H1 (cell line): Measurements from ENCODE around the gene CP.

Experiments
- CTCF ChIP-seq, 3 experiments: IDR thresholded peaks; 1 replicate in 2 of 3; 2 replicates in 1 of 3; pipeline versions ENCODE4 v1.5.1 to v1.6.1; 2011; ENCODE audit warnings: low read length in 3 of 3, mild to moderate bottlenecking in 3 of 3, inconsistent platforms in 2 of 3, low read depth in 1 of 3, moderate library complexity in 1 of 3; ENCODE audit not compliant: insufficient read depth in 1 of 3; ENCODE audit errors: control extremely low read depth in 1 of 3
- EP300 ChIP-seq, 2 experiments: IDR thresholded peaks; 1 replicate in 1 of 2; 2 replicates in 1 of 2; pipeline ENCODE4 v1.6.1; 2011 to 2012; ENCODE audit warnings: low read depth in 2 of 2, low read length in 2 of 2, mild to moderate bottlenecking in 2 of 2, borderline replicate concordance in 1 of 2, inconsistent platforms in 1 of 2, moderate library complexity in 1 of 2
- EZH2 ChIP-seq: fragments of 200-600 bp; sonication (generic); IDR thresholded peaks from 2 replicates; pipeline ENCODE4 v1.7.1; 2012; ENCODE audit warnings: low read depth, mild to moderate bottlenecking, moderate library complexity, low read length, inconsistent platforms; ENCODE audit not compliant: severe bottlenecking
- HDAC6 ChIP-seq: IDR thresholded peaks from one replicate; pipeline ENCODE4 v1.7.1; 2012; ENCODE audit warnings: low read depth, mild to moderate bottlenecking, inconsistent platforms, low read length, moderate library complexity
- NRF1 ChIP-seq: IDR thresholded peaks from 2 replicates; pipeline ENCODE4 v1.6.1; 2011; ENCODE audit warnings: mild to moderate bottlenecking, low read depth, low read length, improper control_type of control experiment
- POLR2A ChIP-seq, 2 experiments: IDR thresholded peaks; 1 replicate in 1 of 2; 2 replicates in 1 of 2; pipeline ENCODE4 v1.6.1; 2011; ENCODE audit warnings: low read depth in 2 of 2, low read length in 2 of 2, mild to moderate bottlenecking in 2 of 2; ENCODE audit errors: control extremely low read depth in 1 of 2
- POLR2AphosphoS5 ChIP-seq: IDR thresholded peaks from 2 replicates; pipeline ENCODE4 v1.6.1; 2011; ENCODE audit warnings: low read depth, low read length
- RAD21 ChIP-seq, 2 experiments: IDR thresholded peaks in 1 of 2; conservative IDR thresholded peaks in 1 of 2; 2 replicates each; pipeline ENCODE4 v1.6.1; 2011; ENCODE audit warnings: low read depth in 2 of 2, low read length in 2 of 2, improper control_type of control experiment in 1 of 2, inconsistent platforms in 1 of 2, mild to moderate bottlenecking in 1 of 2, moderate library complexity in 1 of 2
- SIX5 ChIP-seq: IDR thresholded peaks from 2 replicates; pipeline ENCODE4 v1.6.1; 2011; ENCODE audit warnings: mild to moderate bottlenecking, low read depth, low read length
- SRF ChIP-seq: IDR thresholded peaks from 2 replicates; pipeline ENCODE4 v1.6.1; 2011; ENCODE audit warnings: mild to moderate bottlenecking, low read depth, low read length, moderate library complexity
- TAF1 ChIP-seq: IDR thresholded peaks from 2 replicates; pipeline ENCODE4 v1.6.1; 2011; ENCODE audit warnings: mild to moderate bottlenecking, low read depth, low read length

DNA sequence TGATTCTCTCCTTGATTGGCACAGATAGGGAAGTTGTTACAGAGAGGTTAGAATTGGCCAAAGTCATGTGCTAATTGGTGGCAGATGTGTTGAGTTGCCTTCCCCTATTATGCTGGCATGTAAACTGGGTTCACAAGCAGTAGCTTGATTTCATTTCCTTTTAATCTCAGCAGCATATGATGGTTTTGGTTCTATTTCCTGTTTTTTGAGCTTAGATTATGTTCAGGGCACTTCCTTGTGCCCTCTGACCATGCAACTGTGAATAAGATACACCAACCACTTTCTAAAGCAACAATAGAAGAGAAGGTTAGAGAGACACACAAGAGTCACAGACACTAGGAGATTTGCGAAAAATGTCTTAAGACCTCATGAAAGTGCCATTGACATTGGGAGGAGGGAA lies 75.7 kb downstream of the CP start:
- no peak for TF ChIP-seq POLR2AphosphoS5
- TF ChIP-seq CTCF (IDR thresholded peaks at IDR 0.05; ENCODE audit: control extremely low read depth in 1 of 3, insufficient read depth in 1 of 3, low read depth in 1 of 3, low read length in 3 of 3) = no peak
- no peak for TF ChIP-seq EZH2
- TF ChIP-seq RAD21 (IDR thresholded peaks at IDR 0.05 in 1 of 2, conservative IDR thresholded peaks at IDR 0.05 in 1 of 2; ENCODE audit: low read depth in 2 of 2, low read length in 2 of 2) = no peak
- no peak for TF ChIP-seq EP300 (IDR thresholded peaks at IDR 0.05; ENCODE audit: borderline replicate concordance in 1 of 2, low read depth in 2 of 2, low read length in 2 of 2)
- TF ChIP-seq HDAC6 = no peak
- no peak for TF ChIP-seq SRF
- TF ChIP-seq POLR2A (IDR thresholded peaks at IDR 0.05; ENCODE audit: control extremely low read depth in 1 of 2, low read depth in 2 of 2, low read length in 2 of 2) = no peak
- TF ChIP-seq TAF1 = no peak
- TF ChIP-seq SIX5 = no peak
- no peak for TF ChIP-seq NRF1
